Kidney glomerular epithelial cell (primary cell): ENCODE data around the gene RASA3.

Experiments
- DNase-seq: peaks from one replicate; lab custom pipeline; 2025; lab: John Stamatoyannopoulos, UW

The RASA3 gene

DNA sequence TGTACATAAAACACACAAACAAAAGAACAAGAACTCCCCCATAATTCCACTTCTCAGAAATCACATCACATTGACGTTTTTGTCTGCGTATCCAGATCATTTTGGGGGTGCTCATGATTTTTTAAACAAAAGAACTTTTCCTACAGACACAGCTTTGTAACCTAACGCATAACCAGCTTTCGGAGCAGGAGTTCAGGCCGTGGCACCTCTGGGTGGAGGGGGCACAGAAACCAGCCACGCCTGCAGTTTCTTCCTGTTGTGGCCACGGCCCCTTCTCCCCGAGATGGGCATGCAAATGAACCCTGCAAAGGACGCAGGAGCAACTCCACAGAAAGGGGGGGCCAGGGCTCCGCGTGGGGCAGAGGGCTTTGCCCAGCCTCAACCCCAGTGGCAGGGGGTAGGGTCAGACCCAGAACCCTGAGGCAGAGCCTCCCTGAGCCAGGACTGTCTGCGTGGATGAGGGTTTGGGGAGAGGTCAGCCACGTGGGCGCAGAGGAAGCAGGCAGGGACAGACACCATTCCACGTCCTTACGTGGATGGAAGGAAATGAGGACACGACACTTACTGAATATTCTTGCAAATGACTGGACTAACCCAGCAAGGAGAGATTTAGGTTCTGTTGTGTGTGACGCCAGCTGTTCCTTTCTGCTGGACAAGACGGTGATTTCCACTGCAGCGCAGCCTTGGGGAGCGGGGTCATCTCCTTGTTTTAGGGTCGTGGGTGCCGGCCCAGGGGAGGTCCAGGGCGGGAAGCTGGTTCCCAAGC lies 64.4 kb downstream of the RASA3 start:
- no peak for DNase-seq

DNA sequence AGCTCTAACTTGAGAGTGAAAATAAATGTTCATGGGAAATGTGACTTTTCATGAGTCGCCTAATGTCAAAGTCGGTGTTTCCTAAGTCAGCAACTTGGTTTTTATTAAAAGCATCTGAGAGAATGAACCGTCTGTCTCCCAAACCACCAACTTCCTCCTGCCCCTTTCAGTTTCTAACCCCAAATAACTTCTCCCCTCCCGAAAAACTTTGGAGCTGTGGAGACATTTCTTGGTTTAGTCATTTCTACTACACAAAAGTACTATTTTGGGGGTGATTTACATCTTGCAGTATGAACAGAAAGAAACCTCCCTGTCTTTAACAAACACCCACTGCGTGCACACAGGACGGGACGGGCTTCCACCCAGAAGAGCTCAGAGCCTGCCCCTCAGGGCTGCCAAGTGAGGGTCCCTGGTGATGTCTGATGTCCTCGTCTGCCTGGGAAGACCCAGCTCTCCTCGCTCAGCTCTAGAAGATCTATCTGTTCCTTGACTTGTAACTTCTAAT lies 65.0 kb downstream of the RASA3 start:
- DNase-seq = no peak

GRCh38 chr13:114066956-114067355 lies 65.5 kb downstream of the RASA3 start:
- DNase-seq = no peak

DNA sequence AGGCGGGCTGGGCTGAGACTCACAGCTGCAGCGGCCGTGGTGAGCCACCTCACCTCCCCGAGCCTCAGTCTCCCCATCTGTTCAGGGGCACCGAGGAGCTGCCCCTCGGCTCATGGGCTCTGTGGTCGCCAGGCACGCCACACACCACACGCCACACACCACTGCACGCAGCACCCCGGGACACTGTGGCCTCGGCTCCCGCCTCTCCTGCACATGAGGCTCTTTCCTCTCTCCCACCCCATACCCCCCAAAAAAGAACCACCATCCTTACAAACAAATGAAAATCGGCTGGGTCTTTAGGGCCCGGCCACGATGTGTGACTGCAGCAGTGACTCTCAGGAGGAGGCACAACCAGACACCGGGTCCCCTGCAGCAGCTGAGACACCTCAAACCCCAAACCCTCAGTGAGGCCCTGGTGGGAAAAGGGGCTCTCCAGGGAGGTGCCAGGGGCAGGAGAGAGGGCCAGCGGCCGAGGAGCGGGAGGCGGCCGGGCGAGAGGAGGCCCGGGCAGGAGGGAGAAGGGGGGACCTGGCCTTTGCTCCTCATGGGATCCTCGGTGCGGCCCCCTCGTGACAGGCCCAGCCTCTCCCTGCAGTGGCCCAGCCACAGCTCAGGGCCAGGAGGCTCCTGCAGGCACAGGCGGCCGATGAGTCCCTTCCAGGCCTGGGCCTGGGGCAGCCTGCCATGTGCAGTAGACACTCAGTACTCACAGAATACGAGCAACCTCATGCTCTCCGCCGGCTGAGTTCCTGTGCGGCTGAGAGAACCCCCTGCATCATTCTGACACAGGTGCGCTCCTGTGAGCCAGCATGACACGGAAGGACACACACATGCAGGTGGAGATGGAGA lies 66.3 kb downstream of the RASA3 start:
- no peak for DNase-seq

GRCh38 chr13:114065141-114065925 lies 67.1 kb downstream of the RASA3 start:
- DNase-seq = peak; percentile 88

- no peak for DNase-seq
Measured at GRCh38 chr13:114064450-114065140, 67.8 kb downstream of the RASA3 start.

DNA sequence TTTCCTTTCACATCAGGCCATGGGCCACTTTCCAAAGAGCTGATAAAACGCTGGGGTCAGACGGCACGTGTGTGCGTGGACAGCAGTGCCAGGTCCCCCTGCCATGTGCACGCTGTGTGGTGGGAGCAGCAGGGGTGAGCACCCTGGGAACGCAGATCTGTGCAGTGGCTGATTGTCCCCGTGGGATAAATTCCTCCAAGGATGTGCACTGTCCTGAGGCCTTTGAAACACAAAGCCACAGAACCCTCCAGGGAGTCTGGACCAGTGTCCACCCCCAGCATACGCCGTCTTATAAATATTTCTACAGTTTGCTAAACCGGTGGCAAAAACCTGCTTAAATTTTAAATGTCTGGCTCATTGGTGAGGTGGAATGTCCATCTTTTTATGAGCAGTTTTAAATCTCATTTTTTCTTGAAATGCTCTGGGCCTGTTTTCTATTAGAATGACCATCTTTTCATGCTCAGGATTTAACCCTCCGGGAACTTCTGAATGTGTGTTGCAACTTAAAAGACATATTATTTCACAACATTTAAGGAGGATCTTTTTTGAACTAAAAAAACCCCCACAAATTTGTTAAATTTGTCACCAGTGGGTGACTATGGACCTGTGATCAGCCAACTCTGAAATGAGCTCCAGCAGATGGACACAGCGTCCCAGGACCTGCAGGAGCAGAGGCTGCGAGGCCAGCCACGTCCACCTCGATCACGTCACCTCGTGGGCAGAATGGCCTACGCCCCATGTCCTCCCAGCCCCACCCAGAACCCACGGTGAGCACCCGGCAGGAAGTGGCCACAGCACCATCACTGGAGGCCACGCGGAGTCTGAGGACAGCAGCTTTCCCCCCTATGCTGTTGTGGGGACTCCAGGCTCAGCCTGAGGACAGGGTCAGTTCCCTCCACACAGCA lies 68.6 kb downstream of the RASA3 start:
- no peak for DNase-seq

DNA sequence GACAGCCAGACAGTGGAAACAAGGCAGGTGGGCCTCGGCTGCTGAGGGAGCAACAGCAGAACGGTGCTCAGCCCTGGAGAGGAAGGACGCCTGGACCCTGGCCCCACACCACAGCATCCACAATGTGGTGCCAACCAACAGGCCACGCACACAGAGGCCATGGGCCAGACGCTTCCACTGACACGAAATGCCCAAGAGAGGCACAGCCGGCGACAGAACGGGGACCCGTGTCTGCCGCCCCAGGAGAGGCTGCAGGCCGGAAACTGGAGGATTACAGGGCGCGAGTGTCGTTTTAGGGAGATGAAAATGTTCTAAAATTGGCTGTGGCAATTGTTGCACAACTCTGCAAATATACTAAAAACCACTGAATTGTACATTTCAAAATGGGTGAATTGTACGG lies 69.7 kb downstream of the RASA3 start:
- no peak for DNase-seq

- DNase-seq = no peak
Measured at GRCh38 chr13:114062341-114062740, 70.1 kb downstream of the RASA3 start.

DNA sequence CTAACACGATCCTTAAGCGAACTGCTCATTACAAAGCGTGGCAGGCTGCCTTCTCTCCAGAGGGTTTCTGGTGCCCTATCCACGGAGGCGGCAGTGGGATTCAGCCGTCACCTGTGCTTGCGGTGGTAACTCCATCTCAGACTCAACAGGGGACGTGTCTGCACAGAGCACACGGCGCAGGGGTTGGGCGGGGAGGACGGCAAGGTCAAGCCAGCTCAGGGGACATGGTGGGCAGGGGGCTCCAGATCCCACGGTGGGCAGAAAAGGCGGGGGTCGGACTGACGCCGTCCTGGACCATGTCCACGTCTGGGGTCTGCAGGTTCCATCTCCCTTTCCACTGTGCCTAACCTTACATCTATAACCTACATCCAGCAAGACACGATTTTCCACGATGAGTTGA lies 70.7 kb downstream of the RASA3 start:
- DNase-seq = no peak

DNA sequence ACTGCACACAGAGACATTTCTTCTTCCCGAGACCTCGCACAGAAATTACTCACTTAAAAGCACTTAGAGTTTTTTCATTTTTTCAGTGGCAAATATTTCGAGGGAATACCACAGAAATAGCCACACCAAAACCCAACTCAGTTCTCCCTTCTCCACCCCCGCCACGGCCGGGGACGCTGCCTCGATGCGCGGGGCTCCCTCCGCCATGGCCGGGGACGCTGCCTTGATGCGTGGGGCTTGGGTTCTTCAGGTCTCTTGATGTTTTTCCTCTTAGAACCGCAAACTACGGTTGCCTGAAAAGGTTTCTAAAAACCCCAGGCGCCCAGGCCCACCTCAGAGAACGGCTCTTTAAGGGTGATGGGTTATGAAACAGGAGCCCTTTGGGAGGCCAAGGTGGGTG lies 71.4 kb downstream of the RASA3 start:
- no peak for DNase-seq

GRCh38 chr13:114059946-114060860 lies 72.2 kb downstream of the RASA3 start:
- no peak for DNase-seq

DNA sequence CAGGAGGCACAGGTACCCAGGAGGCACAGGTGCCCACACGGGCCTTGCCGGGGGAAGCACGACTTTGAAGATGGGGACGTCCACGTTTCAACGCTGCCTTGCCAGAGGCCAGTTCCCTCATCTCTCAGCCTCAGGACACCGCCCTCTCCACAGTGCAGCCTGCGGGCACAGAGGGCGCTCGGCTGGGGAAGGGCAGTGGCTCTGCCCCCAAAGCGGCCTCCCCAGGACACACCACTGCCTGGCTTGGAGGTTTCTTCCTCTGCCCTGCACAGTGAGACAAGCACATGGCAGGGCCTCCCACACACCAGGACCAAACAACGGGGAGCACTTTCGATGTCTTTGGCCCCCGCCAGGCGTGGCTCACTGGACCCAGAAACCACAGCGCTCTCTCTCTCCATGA lies 73.0 kb downstream of the RASA3 start:
- no peak for DNase-seq

GRCh38 chr13:114058051-114058867 lies 74.2 kb downstream of the RASA3 start:
- no peak for DNase-seq

GRCh38 chr13:114057166-114058050 lies 75.0 kb downstream of the RASA3 start:
- no peak for DNase-seq

DNA sequence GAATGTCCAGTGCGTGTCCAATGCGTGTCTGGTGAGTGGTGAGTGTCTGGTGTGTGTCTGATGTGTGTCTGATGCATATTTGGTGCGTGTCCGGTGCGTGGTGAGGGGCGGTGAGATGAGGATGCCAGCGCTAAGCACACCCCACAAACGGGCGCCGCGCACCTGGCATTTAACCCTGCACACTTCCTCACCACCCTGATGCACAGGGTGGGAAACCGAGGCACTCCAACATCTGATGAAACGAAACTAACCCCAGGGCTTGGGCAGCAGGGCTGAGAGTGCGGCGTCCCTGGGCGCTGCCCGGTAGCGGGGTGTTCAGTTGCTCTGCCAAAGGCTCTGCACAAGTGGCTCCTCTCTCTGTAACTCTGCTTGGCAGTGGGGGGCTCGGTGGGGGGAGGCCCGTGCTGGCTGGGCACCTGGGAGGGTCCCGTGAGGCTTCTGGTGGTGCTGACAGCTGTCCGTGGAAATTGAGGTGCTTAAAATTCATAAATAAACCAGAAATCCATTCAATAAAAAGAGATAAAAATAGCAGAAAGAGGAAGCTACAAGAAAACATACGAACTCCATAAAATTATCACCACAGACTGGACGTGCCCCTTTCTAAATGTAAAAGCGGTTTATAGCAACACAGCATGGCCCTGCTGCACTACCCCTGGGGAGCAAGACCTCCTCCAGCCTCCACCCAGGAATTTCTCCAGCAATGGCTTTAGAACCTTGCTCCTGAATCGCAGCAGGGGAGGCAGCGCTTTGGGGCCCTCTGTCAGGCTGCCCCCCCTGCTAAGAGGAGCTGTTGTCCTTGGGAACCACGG lies 76.0 kb downstream of the RASA3 start:
- DNase-seq = no peak

- no peak for DNase-seq
Measured at GRCh38 chr13:114055766-114056165, 76.7 kb downstream of the RASA3 start.
